Fibroblast of villous mesenchyme (primary cell): ENCODE results near the gene STIL. TPM values are rescaled to one million over a fixed set of nuclear protein-coding genes. Genes with fewer than 3 reads are reported as not detected.
"Not testable (repeated sequence)": the region's sequence is repeated elsewhere in the genome, so short reads cannot be mapped to it uniquely, and the experiment has no call there.

Experiments used
- DNase-seq: peaks from one replicate; pipeline ENCODE4 v3.0.0-alpha.2; 2010; ENCODE audit warnings: low read depth
- H3K4me3 ChIP-seq: 2 replicates; pipeline ENCODE4 v1.5.1; 2011; ENCODE audit warnings: low read depth, mild to moderate bottlenecking, low read length
- CTCF ChIP-seq: IDR thresholded peaks from 2 replicates; pipeline ENCODE4 v1.5.1; 2012; ENCODE audit warnings: low read depth, mild to moderate bottlenecking, low read length; ENCODE audit not compliant: insufficient read depth
- total RNA-seq: library from RNA; depleted of rRNA; stranded (reverse); fragments of >200 nt; gene quantifications from 2 replicates; pipeline ENCODE4 v1.2.3, GENCODE V29; 2012

The STIL gene
- total RNA-seq, 1 donor = 21.2 TPM

- no peak overlapping the region for H3K4me3 ChIP-seq
- TF ChIP-seq CTCF = no peak
- DNase-seq = no peak
Measured at GRCh38 chr1:47323599-47324031, 9.7 kb upstream of the STIL start.

- DNase-seq, H3K4me3 ChIP-seq: not testable (repeated sequence)
Measured at GRCh38 chr1:47319968-47320367, 6.0 kb upstream of the STIL start.

- peak; percentile 19 for DNase-seq
- no peak overlapping the region for H3K4me3 ChIP-seq
- TF ChIP-seq CTCF = no peak
Measured at GRCh38 chr1:47317841-47318240, 3.9 kb upstream of the STIL start.

- DNase-seq = no peak
- TF ChIP-seq CTCF = no peak
- H3K4me3 ChIP-seq = no peak overlapping the region
Measured at GRCh38 chr1:47309427-47309826, 4.5 kb downstream of the STIL start.

- no peak for TF ChIP-seq CTCF
- H3K4me3 ChIP-seq = no peak overlapping the region
- no peak for DNase-seq
Measured at GRCh38 chr1:47302472-47302871, 11.5 kb downstream of the STIL start.

GRCh38 chr1:47298025-47298699, 15.8 kb downstream of the STIL start:
- no peak for DNase-seq
- H3K4me3 ChIP-seq = no peak overlapping the region
- no peak for TF ChIP-seq CTCF

- no peak for DNase-seq
- no peak overlapping the region for H3K4me3 ChIP-seq
- no peak for TF ChIP-seq CTCF
Measured at GRCh38 chr1:47295579-47295978, 18.4 kb downstream of the STIL start.

- not testable (repeated sequence) for H3K4me3 ChIP-seq, DNase-seq
Measured at GRCh38 chr1:47294863-47295262, 19.1 kb downstream of the STIL start.

GRCh38 chr1:47288116-47288515, 25.8 kb downstream of the STIL start:
- not testable (repeated sequence) for H3K4me3 ChIP-seq, DNase-seq
